RWPE1 (cell line): ENCODE measurements around the gene CDH13.

ENCODE experiments used
- CTCF ChIA-PET: fragments of 350-600 bp; sonication (Branson Sonifier 250); formaldehyde crosslinking; extraction: SDS; loops from one replicate; lab custom pipeline; 2021; lab: Yijun Ruan, JAX
- POLR2A ChIA-PET: fragments of 400-600 bp; formaldehyde crosslinking; extraction: SDS; loops from one replicate; lab custom pipeline; 2020; ENCODE audit warnings: antibody characterized with exemption; ENCODE audit not compliant: low non-redundant PET; lab: Yijun Ruan, JAX
- DNase-seq: peaks from one replicate; pipeline ENCODE4 v3.0.0; 2012; ENCODE audit warnings: low spot score
- H3K27ac ChIP-seq: fragments of 450-650 bp; 2 replicates; pipeline ENCODE4 v1.5.1; 2017
- CTCF ChIP-seq: fragments of 450-650 bp; conservative IDR thresholded peaks from 2 replicates; pipeline ENCODE4 v1.5.1; 2017; ENCODE audit warnings: low read depth, mild to moderate bottlenecking

The CDH13 gene

GRCh38 chr16:83785455-83785854, 1158.7 kb downstream of the CDH13 start:
- DNase-seq, result no peak
- H3K27ac ChIP-seq, result no peak overlapping the region
- CTCF ChIA-PET, result no interaction called here
- POLR2A ChIA-PET, result no interaction called here
- no peak for TF ChIP-seq CTCF

DNA sequence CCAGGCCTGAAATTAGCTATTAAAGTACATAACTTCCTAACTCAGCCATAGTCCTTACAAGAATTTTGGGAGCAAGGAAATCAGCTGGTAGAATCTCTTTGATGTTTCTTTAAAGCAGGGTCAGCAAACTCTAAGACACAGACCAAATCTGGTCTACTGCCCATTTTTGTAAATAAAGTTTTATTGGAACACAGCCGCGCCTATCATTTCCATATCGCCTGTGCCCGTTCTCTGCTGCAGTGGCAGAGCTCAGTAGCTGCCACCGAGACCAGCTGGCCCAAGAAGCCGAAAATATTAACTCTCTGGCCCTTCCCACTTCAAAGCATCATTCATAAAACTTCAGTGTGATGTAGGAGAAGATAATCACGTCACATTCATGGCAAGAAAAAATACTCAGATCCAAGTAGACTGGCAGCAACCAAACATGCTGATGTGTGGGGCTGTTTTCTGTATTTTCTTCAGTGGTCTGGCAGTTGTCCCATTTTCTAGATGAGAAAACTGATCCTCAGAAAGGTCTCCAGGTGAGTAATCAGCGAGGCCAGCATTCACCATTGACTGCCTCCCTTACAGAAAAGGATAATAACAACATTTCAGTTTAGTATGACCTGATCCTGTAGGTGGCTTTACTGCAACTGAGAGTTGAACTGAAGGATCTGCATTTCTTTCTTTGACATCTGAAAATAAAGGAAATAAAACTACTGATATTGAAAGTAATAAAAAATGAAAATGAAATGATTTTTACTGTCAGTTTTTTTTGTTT, 1163.1 kb downstream of the CDH13 start:
- CTCF ChIA-PET, result no interaction called here

DNA sequence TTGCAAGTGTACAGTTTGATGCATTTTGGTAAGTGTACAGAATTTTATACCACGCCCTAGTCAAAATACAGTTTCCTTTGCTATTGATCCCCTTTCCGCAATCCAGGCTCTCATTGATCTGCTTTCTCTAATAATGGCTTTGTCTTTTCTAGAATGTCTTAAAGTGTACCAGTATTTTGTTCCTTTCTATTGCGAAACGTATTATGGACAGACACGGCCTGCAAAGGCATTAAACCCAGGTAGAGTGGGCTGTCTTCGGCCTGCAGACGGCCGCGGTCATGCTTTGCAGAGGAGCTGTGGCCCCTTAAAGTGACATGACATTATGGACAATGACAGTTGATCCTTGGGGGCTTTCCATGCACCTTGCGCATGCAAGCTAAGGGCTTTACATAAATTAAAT, 1165.1 kb downstream of the CDH13 start:
- ChIA-PET POLR2A (no interaction called here), CTCF (no interaction called here)
- no peak for TF ChIP-seq CTCF
- no peak for DNase-seq
- no peak overlapping the region for H3K27ac ChIP-seq

More for the DNA sequence above, 1163.1 kb downstream of the CDH13 start:
- DNase-seq, result no peak
- POLR2A ChIA-PET, result no interaction called here
- TF ChIP-seq CTCF, result no peak
- no peak overlapping the region for H3K27ac ChIP-seq

GRCh38 chr16:83792391-83792790, 1165.6 kb downstream of the CDH13 start:
- DNase-seq, result no peak
- ChIA-PET POLR2A (no interaction called here), CTCF (no interaction called here)
- TF ChIP-seq CTCF, result no peak
- H3K27ac ChIP-seq, result no peak overlapping the region

DNA sequence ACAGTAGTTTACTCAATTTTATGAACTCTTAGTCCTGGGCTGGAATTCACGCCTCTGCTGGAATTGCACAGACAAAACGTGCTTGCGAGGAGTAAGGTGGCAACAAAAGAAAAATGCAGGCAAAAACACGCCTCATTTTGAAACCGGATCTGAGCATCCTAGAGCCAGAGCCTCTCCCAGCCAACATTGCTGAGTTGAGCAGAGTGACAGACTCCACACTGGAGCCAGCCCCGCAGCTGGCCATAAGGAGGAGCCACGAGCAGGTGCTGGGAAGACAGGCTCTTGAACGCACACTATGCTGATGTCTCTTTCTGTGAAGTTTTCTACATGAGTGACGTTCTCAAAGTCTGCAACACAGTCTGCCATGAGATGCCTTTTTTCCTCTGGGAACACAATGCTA, 1166.4 kb downstream of the CDH13 start:
- no peak for TF ChIP-seq CTCF
- ChIA-PET CTCF (no interaction called here), POLR2A (no interaction called here)
- no peak for DNase-seq
- H3K27ac ChIP-seq, result no peak overlapping the region

- CTCF ChIA-PET, result no interaction called here
These were observed 1168.2 kb downstream of the CDH13 start for GRCh38 chr16:83794860-83795554.

More at GRCh38 chr16:83794860-83795554, 1168.2 kb downstream of the CDH13 start:
- H3K27ac ChIP-seq, result no peak overlapping the region
- POLR2A ChIA-PET, result no interaction called here
- TF ChIP-seq CTCF, result no peak
- DNase-seq, result no peak
